ENCODE measurements around the gene RHOV.

DNA sequence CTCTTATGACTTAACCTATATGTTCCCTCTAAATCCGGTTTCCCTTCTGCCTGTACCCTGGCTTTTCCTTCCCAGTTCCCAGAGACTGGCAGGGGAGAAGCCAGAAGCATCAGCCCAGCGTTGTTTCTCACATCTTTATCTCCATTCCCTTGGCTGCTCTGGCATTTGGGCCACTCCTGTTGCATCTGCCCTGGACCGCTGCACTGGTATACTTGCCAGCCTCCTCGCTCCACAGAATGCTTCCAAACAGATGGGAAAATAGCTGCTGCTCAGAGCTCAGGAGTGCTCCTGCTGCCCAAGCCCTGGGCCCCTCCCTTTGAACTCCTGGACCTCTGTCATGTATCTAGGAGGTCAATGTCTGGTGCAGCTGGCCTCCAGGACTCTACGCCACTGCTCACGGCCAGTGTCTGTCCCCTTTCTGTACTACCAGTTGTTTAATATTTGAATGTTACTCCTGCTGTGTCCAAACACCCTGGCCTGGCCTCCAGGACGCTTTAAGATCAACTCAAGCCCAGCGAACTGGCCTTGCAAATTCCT, 23.4 kb downstream of the RHOV start:
- TF ChIP-seq POLR2A (IDR thresholded peaks at IDR 0.05) = no peak
- TF ChIP-seq, protein P1, sequence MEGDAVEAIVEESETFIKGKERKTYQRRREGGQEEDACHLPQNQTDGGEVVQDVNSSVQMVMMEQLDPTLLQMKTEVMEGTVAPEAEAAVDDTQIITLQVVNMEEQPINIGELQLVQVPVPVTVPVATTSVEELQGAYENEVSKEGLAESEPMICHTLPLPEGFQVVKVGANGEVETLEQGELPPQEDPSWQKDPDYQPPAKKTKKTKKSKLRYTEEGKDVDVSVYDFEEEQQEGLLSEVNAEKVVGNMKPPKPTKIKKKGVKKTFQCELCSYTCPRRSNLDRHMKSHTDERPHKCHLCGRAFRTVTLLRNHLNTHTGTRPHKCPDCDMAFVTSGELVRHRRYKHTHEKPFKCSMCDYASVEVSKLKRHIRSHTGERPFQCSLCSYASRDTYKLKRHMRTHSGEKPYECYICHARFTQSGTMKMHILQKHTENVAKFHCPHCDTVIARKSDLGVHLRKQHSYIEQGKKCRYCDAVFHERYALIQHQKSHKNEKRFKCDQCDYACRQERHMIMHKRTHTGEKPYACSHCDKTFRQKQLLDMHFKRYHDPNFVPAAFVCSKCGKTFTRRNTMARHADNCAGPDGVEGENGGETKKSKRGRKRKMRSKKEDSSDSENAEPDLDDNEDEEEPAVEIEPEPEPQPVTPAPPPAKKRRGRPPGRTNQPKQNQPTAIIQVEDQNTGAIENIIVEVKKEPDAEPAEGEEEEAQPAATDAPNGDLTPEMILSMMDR (IDR thresholded peaks at IDR 0.05) = no peak
